Measurements from ENCODE around the gene ZBTB7C.

ZBTB7C gene

GRCh38 chr18:48027401-48027963 is 381.7 kb downstream of the ZBTB7C start:
- DNase-seq, result no peak

- DNase-seq, result no peak
Measured at GRCh38 chr18:48026216-48026615, 383.0 kb downstream of the ZBTB7C start.

- no peak for DNase-seq
Measured at GRCh38 chr18:48024881-48025660, 384.1 kb downstream of the ZBTB7C start.

- DNase-seq, result no peak
Measured at GRCh38 chr18:48024009-48024512, 385.1 kb downstream of the ZBTB7C start.

- DNase-seq, result no peak
Measured at GRCh38 chr18:48023334-48024008, 385.7 kb downstream of the ZBTB7C start.

- DNase-seq, result no peak
Measured at GRCh38 chr18:48022531-48023329, 386.5 kb downstream of the ZBTB7C start.

GRCh38 chr18:48022021-48022420 is 387.2 kb downstream of the ZBTB7C start:
- no peak for DNase-seq

- DNase-seq, result no peak
Measured at GRCh38 chr18:48021273-48021914, 387.8 kb downstream of the ZBTB7C start.

- no peak for DNase-seq
Measured at GRCh38 chr18:48020337-48021250, 388.6 kb downstream of the ZBTB7C start.

- DNase-seq, result no peak
Measured at GRCh38 chr18:48019557-48020325, 389.4 kb downstream of the ZBTB7C start.

- DNase-seq, result no peak
Measured at GRCh38 chr18:48018851-48019250, 390.3 kb downstream of the ZBTB7C start.

- no peak for DNase-seq
Measured at GRCh38 chr18:48017635-48018034, 391.5 kb downstream of the ZBTB7C start.

- no peak for DNase-seq
Measured at GRCh38 chr18:48013162-48013561, 396.0 kb downstream of the ZBTB7C start.

GRCh38 chr18:48011926-48012465 is 397.2 kb downstream of the ZBTB7C start:
- no peak for DNase-seq

- DNase-seq, result no peak
Measured at GRCh38 chr18:48010264-48010663, 398.9 kb downstream of the ZBTB7C start.

- DNase-seq, result no peak
Measured at GRCh38 chr18:48009116-48009745, 400.0 kb downstream of the ZBTB7C start.

GRCh38 chr18:48007955-48008701 is 401.1 kb downstream of the ZBTB7C start:
- peak; percentile 21 to 22 for DNase-seq

GRCh38 chr18:48007381-48007780 is 401.8 kb downstream of the ZBTB7C start:
- no peak for DNase-seq
